GM10266 (cell line): ENCODE data around the gene FOXQ1.

ENCODE experiments used
- DNase-seq: peaks from one replicate; pipeline ENCODE4 v3.0.0; 2012; ENCODE audit errors: extremely low spot score
- TF ChIP-seq, protein P1 (sequence below): IDR thresholded peaks from 2 replicates; pipeline ENCODE4 v1.5.1; 2012; ENCODE audit warnings: mild to moderate bottlenecking, low read depth; ENCODE audit not compliant: control insufficient read depth, insufficient read depth; ENCODE audit errors: missing control alignments

Gene FOXQ1

DNA sequence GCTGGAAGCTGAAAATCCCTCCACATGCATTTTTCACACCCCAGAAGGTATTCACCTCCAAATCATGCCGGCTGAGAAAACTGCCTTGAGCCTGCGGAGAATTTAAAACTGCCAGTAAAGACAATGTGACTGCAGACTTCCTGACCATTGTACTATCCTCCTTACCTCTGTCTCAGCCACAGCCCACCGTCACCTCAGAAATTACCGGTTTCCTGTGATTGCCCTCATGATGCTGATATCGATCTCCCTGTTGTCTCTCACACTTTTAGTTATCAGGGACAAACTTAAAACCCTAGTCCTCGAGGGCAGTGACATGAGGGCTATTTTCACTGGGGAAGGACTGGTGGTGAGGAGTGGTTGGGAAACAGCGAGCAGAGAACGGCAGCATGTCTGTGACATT is 30.2 kb upstream of the FOXQ1 start:
- TF ChIP-seq, protein P1, sequence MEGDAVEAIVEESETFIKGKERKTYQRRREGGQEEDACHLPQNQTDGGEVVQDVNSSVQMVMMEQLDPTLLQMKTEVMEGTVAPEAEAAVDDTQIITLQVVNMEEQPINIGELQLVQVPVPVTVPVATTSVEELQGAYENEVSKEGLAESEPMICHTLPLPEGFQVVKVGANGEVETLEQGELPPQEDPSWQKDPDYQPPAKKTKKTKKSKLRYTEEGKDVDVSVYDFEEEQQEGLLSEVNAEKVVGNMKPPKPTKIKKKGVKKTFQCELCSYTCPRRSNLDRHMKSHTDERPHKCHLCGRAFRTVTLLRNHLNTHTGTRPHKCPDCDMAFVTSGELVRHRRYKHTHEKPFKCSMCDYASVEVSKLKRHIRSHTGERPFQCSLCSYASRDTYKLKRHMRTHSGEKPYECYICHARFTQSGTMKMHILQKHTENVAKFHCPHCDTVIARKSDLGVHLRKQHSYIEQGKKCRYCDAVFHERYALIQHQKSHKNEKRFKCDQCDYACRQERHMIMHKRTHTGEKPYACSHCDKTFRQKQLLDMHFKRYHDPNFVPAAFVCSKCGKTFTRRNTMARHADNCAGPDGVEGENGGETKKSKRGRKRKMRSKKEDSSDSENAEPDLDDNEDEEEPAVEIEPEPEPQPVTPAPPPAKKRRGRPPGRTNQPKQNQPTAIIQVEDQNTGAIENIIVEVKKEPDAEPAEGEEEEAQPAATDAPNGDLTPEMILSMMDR = no peak
- no peak for DNase-seq

GRCh38 chr6:1283501-1283900 is 28.4 kb upstream of the FOXQ1 start:
- no peak for DNase-seq
- TF ChIP-seq, protein P1 = no peak

DNA sequence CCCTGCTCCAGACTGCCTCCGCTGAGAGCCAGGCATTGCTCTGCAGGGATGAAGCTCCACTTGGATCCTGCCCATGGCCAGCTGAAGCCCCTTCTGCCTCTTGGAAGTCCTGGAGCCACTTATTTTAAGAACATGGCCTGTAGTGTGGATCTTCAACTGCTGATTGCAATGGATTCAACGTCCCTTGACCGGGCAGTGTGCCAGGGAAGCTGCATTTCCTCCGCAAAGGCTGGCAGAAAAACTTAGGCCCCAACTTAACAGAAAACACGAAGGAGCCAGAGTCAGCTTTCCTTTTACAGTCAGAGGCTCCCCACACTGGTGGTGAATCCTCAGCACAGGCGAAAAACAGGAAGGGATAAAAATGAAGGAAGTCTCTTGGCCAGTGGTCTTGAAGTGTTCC is 26.3 kb upstream of the FOXQ1 start:
- TF ChIP-seq, protein P1 = no peak
- no peak for DNase-seq

- DNase-seq = no peak
- TF ChIP-seq, protein P1 = no peak
These were observed 25.9 kb upstream of the FOXQ1 start for GRCh38 chr6:1285956-1286355.

DNA sequence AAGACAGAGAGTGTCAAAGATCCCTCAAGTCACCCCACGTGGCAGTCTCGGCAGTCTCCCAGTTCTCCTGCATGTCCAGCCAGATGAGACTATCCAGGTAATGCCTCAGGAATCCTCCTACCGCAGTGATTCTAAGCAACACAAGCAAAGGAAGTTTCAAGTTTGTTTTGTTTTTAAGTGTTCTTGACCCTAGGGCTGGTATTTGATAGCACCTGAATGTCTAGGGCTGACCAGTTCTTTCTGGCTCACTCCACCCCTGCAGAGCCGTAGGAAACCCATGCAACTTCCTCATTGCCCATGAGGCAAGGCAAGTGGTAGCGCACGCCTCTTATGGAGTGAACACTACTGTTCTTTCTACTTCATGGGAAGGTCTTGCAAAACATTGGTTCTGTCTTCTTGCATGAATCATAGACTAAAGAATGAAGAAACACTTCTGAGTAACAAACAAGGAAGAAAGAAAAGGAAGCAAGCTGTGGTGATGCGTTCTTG is 24.8 kb upstream of the FOXQ1 start:
- TF ChIP-seq, protein P1 = no peak

GRCh38 chr6:1290086-1290485 is 21.8 kb upstream of the FOXQ1 start:
- DNase-seq = no peak

More for the DNA sequence above, 24.8 kb upstream of the FOXQ1 start:
- no peak for DNase-seq

DNA sequence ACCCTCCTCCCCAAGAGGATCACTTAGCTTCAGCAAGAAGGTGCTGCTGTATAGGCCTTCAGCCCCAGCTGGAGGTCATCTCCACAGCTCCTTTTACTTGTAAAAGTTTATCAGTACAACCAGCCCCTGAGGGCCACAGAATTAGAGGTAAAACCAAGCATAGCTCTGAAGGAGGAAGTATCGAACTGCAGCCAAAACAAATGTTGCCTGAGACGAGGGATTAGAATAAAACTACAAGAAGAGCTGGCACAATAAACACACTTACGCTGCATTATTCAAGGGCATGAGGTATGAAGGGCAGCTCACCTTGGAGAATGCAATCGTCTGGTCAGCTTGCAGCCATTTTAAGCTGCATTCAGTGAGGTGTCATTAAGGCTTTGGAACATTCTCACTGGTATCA is 21.1 kb upstream of the FOXQ1 start:
- TF ChIP-seq, protein P1 = no peak

More at GRCh38 chr6:1290086-1290485, 21.8 kb upstream of the FOXQ1 start:
- TF ChIP-seq, protein P1 = no peak

More for the DNA sequence above, 21.1 kb upstream of the FOXQ1 start:
- no peak for DNase-seq
